SK-N-SH treated with all-trans-retinoic acid at 6 μM for 48 hours (cell line): ENCODE data around the gene EIF4EBP2.

ENCODE experiments used
- ATAC-seq: fragments of 200-7000 bp; cut with Tn5 transposase; 3 replicates; pipeline ENCODE4 v1.9.1; 2020; ENCODE audit warnings: mild to moderate bottlenecking, moderate library complexity
- ARNTL ChIP-seq: fragments of 450-650 bp; formaldehyde crosslinking; IDR thresholded peaks from 2 replicates; pipeline ENCODE4 v1.5.0; 2020; ENCODE audit warnings: low read depth, mild to moderate bottlenecking, moderate library complexity, borderline replicate concordance
- BACH2 ChIP-seq: fragments of 250-450 bp; sonication (Bioruptor Pico); IDR thresholded peaks from 2 replicates; pipeline ENCODE4 v1.9.0; 2021; ENCODE audit warnings: mild to moderate bottlenecking, borderline replicate concordance
- CSDC2 ChIP-seq: fragments of 250-450 bp; sonication (Bioruptor Pico); IDR thresholded peaks from 2 replicates; pipeline ENCODE4 v1.5.0; 2020; ENCODE audit warnings: mild to moderate bottlenecking, moderate library complexity
- CSRNP3 ChIP-seq: fragments of 250-450 bp; sonication (Bioruptor Pico); IDR thresholded peaks from 2 replicates; pipeline ENCODE4 v1.5.1; 2021; ENCODE audit warnings: mild to moderate bottlenecking, moderate library complexity
- ESRRG ChIP-seq: fragments of 250-450 bp; sonication (Bioruptor Pico); IDR thresholded peaks from 2 replicates; pipeline ENCODE4 v1.6.1; 2021; ENCODE audit warnings: mild to moderate bottlenecking
- GLIS3 ChIP-seq: fragments of 250-450 bp; sonication (Bioruptor Pico); IDR thresholded peaks from 2 replicates; pipeline ENCODE4 v1.5.0; 2020; ENCODE audit warnings: mild to moderate bottlenecking, moderate library complexity
- ISL1 ChIP-seq: fragments of 250-450 bp; sonication (Bioruptor Pico); IDR thresholded peaks from 2 replicates; pipeline ENCODE4 v2.1.2; 2022; ENCODE audit warnings: mild to moderate bottlenecking, moderate library complexity
- OSR1 ChIP-seq: fragments of 250-450 bp; sonication (Bioruptor Pico); IDR thresholded peaks from 2 replicates; pipeline ENCODE4 v1.8.0; 2022; ENCODE audit warnings: moderate library complexity, mild to moderate bottlenecking, inconsistent platforms
- PATZ1 ChIP-seq: fragments of 250-450 bp; sonication (Bioruptor Pico); IDR thresholded peaks from 2 replicates; pipeline ENCODE4 v1.8.0; 2020; ENCODE audit warnings: mild to moderate bottlenecking, moderate library complexity, borderline replicate concordance
- PPARA ChIP-seq: fragments of 250-450 bp; sonication (Bioruptor Pico); IDR thresholded peaks from 2 replicates; pipeline ENCODE4 v1.5.0; 2020; ENCODE audit warnings: mild to moderate bottlenecking, borderline replicate concordance
- RARB ChIP-seq: fragments of 250-450 bp; sonication (Bioruptor Pico); IDR thresholded peaks from 2 replicates; pipeline ENCODE4 v1.8.0; 2021; ENCODE audit warnings: mild to moderate bottlenecking, moderate library complexity
- SNAI2 ChIP-seq: fragments of 250-450 bp; sonication (Bioruptor Pico); IDR thresholded peaks from 2 replicates; pipeline ENCODE4 v1.5.0; 2020; ENCODE audit warnings: mild to moderate bottlenecking, moderate library complexity
- TCF4 ChIP-seq: fragments of 250-450 bp; sonication (Bioruptor Pico); IDR thresholded peaks from 2 replicates; pipeline ENCODE4 v1.8.0; 2021; ENCODE audit warnings: mild to moderate bottlenecking, moderate library complexity, borderline replicate concordance
- TOX ChIP-seq: fragments of 250-450 bp; sonication (Bioruptor Pico); IDR thresholded peaks from 2 replicates; pipeline ENCODE4 v1.8.0; 2021; ENCODE audit warnings: mild to moderate bottlenecking, moderate library complexity, borderline replicate concordance
- TSHZ2 ChIP-seq: fragments of 250-450 bp; sonication (Bioruptor Pico); IDR thresholded peaks from 2 replicates; pipeline ENCODE4 v1.5.0; 2020; ENCODE audit warnings: mild to moderate bottlenecking, moderate library complexity
- ZC3H10 ChIP-seq: fragments of 250-450 bp; sonication (Bioruptor Pico); IDR thresholded peaks from 2 replicates; pipeline ENCODE4 v1.5.1; 2021; ENCODE audit warnings: mild to moderate bottlenecking, moderate library complexity
- ZFP3 ChIP-seq: fragments of 250-450 bp; sonication (Bioruptor Pico); IDR thresholded peaks from 2 replicates; pipeline ENCODE4 v1.5.0; 2020; ENCODE audit warnings: mild to moderate bottlenecking, moderate library complexity
- ZNF70 ChIP-seq: fragments of 450-650 bp; formaldehyde crosslinking; IDR thresholded peaks from 2 replicates; pipeline ENCODE4 v1.5.0; 2020; ENCODE audit warnings: mild to moderate bottlenecking, moderate library complexity

EIF4EBP2 gene

GRCh38 chr10:70455213-70455630 is 51.3 kb downstream of the EIF4EBP2 start:
- TF ChIP-seq ZC3H10 (CRISPR knock-in tag) (no peak), SNAI2 (CRISPR knock-in tag) (no peak), CSDC2 (no peak), RARB (no peak), OSR1 (CRISPR knock-in tag) (no peak), ISL1 (CRISPR knock-in tag) (no peak), ESRRG (CRISPR knock-in tag) (no peak), TCF4 (CRISPR knock-in tag) (no peak)
- no peak for ATAC-seq

- TF ChIP-seq SNAI2 (CRISPR knock-in tag) (no peak), PPARA (no peak)
- no peak for ATAC-seq
Observed at GRCh38 chr10:70456164-70456563, 52.2 kb downstream of the EIF4EBP2 start.

GRCh38 chr10:70457759-70458305 is 53.9 kb downstream of the EIF4EBP2 start:
- no peak for TF ChIP-seq GLIS3 (CRISPR knock-in tag)
- no peak for TF ChIP-seq TOX
- no peak for TF ChIP-seq ZFP3 (CRISPR knock-in tag)
- no peak for TF ChIP-seq ISL1 (CRISPR knock-in tag)
- no peak for TF ChIP-seq ARNTL (CRISPR knock-in tag)
- no peak for TF ChIP-seq BACH2
- no peak for TF ChIP-seq SNAI2 (CRISPR knock-in tag)
- no peak for TF ChIP-seq TSHZ2 (CRISPR knock-in tag)
- no peak for TF ChIP-seq ZNF70 (CRISPR knock-in tag)
- TF ChIP-seq, all 23 proteins: peak for 0
- ATAC-seq, result no peak

- TF ChIP-seq CSRNP3 (no peak), ZNF70 (CRISPR knock-in tag) (no peak), ZFP3 (CRISPR knock-in tag) (0 out of 2 replicates have a peak, but pooled peaks have one; percentile 26), PPARA (no peak), BACH2 (no peak)
- peak; percentile 87 for ATAC-seq
Observed at GRCh38 chr10:70458329-70459060, 54.5 kb downstream of the EIF4EBP2 start.

GRCh38 chr10:70459061-70459773 is 55.3 kb downstream of the EIF4EBP2 start:
- no peak for TF ChIP-seq PATZ1
- no peak for TF ChIP-seq ZFP3 (CRISPR knock-in tag)
- TF ChIP-seq OSR1 (CRISPR knock-in tag), result no peak
- no peak for TF ChIP-seq ISL1 (CRISPR knock-in tag)

More at GRCh38 chr10:70459061-70459773, 55.3 kb downstream of the EIF4EBP2 start:
- no peak for ATAC-seq
